Progenitor cell of endocrine pancreas (in vitro differentiated cells): ENCODE data around the gene AFG1L. TPM values are rescaled to one million over a fixed set of nuclear protein-coding genes. Genes with fewer than 3 reads are reported as not detected.
A peak's percentile ranks its signal among the peaks of the same experiment; 100 is the strongest.

Experiments used
- DNase-seq: peaks from one replicate; pipeline ENCODE4 v3.0.0; 2021; ENCODE audit warnings: low spot score; ENCODE audit not compliant: unreplicated experiment
- H3K27ac Mint-ChIP-seq: 2 replicates; pipeline ENCODE4 v1.8.0; 2021; ENCODE audit warnings: mild to moderate bottlenecking, moderate library complexity, mixed read lengths
- H3K27me3 Mint-ChIP-seq: 2 replicates; pipeline ENCODE4 v1.8.0; 2021; ENCODE audit warnings: mixed read lengths
- H3K36me3 Mint-ChIP-seq: 2 replicates; pipeline ENCODE4 v1.8.0; 2022; ENCODE audit warnings: mixed read lengths; ENCODE audit not compliant: insufficient read depth
- H3K4me1 Mint-ChIP-seq: 2 replicates; pipeline ENCODE4 v1.8.0; 2021; ENCODE audit warnings: low read depth, mixed read lengths
- H3K4me3 Mint-ChIP-seq: 2 replicates; pipeline ENCODE4 v1.8.0; 2021; ENCODE audit warnings: low read depth, mild to moderate bottlenecking, moderate library complexity, mixed read lengths
- H3K9me3 Mint-ChIP-seq: 2 replicates; pipeline ENCODE4 v1.8.0; 2021; ENCODE audit warnings: low read depth, mixed read lengths
- total RNA-seq: library from RNA; stranded (reverse); gene quantifications from 2 replicates; pipeline ENCODE4 v1.2.1, GENCODE V29; 2021
- TF ChIP-seq, protein P1 (sequence below): fragments of 200-600 bp; sonication (generic); IDR thresholded peaks from one replicate; pipeline ENCODE4 v1.5.0; 2021; ENCODE audit warnings: antibody characterized with exemption, mild to moderate bottlenecking; ENCODE audit not compliant: unreplicated experiment

Gene AFG1L
- total RNA-seq, 1 donor from 2014 or later, result 9.6 TPM

DNA sequence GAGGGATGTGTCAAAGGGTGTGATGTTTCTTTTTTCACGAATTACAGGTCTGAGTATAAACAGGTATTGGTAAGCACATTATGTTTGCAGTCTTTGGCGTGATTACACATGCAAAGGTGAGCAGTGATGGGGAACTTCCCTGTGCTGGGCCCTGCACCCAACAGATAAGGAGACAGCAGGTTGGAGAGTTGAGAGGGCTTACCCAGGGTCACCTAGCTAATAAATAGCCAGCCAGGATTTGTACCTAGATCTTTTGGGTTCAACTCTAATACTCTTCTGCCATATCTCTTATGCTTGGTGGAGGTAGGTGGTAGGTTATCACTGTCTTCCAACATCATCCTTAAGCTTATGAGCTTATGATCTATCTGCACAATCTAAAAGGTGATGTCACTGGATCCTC is 46.5 kb downstream of the AFG1L start:
- no peak for DNase-seq
- Mint-ChIP-seq H3K36me3 (peaks cover 1% of the 10 kb centered on the region), H3K4me1 (peaks cover 3% of the 10 kb centered on the region), H3K4me3 (no peak overlapping the region), H3K27me3 (no peaks in the 10 kb centered on the region), H3K9me3 (no peaks in the 10 kb centered on the region), H3K27ac (no peak overlapping the region)
- TF ChIP-seq, protein P1, sequence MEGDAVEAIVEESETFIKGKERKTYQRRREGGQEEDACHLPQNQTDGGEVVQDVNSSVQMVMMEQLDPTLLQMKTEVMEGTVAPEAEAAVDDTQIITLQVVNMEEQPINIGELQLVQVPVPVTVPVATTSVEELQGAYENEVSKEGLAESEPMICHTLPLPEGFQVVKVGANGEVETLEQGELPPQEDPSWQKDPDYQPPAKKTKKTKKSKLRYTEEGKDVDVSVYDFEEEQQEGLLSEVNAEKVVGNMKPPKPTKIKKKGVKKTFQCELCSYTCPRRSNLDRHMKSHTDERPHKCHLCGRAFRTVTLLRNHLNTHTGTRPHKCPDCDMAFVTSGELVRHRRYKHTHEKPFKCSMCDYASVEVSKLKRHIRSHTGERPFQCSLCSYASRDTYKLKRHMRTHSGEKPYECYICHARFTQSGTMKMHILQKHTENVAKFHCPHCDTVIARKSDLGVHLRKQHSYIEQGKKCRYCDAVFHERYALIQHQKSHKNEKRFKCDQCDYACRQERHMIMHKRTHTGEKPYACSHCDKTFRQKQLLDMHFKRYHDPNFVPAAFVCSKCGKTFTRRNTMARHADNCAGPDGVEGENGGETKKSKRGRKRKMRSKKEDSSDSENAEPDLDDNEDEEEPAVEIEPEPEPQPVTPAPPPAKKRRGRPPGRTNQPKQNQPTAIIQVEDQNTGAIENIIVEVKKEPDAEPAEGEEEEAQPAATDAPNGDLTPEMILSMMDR, result no peak

DNA sequence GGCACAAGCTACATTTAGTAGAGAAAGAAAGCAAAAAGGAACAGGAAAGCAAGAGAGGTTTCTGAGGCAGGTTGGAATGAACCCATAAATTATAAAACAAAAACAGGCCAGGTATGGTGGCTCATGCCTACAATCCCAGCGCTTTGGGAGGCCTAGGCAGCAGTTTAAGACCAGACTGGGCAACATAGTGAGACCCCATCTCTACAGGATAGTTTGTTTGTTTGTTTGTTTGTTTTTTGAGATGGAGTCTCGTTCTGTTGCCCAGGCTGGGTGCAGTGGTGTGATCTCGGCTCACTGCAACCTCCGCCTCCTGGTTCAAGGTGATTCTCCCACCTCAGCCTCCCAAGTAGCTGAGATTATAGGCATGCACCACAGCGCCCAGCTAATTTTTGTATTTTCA is 49.0 kb downstream of the AFG1L start:
- TF ChIP-seq, protein P1, result no peak
- Mint-ChIP-seq H3K36me3 (peaks cover 1% of the 10 kb centered on the region), H3K9me3 (no peaks in the 10 kb centered on the region), H3K27me3 (no peaks in the 10 kb centered on the region), H3K4me3 (no peak overlapping the region), H3K4me1 (peaks cover 4% of the 10 kb centered on the region), H3K27ac (no peak overlapping the region)
- DNase-seq, result no peak

DNA sequence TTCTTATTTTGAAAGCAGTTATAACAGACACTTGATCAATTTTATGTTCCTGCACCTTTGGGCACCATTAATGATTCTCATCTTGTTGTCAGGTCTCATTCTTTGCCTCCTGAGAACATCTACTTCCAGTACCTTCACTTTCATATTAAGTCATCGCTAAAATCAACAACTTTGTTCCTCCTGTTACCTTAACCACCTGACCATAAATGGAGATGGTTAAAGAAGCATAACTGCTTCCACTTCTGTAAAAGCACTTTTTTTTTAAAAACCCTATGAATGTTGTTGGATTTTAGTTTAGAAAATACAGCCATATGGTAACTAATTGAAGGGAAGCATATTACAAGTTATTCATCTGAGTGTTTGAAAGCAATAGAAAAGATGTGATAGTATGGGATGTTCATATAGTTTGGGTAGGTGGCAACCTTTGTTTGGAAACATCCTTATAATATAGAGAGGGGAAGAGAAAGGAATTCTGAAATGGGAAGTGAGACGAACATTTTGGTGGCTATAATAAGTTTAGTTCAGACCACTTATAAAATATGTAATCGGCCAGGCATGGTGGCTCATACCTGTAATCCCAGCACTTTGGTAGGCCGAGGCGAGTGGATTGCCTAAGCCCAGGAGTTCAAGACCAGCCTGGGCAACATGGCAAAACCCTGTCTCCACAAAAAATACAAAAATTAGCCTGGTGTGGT is 53.9 kb downstream of the AFG1L start:
- TF ChIP-seq, protein P1, result no peak
- Mint-ChIP-seq H3K9me3 (no peaks in the 10 kb centered on the region), H3K4me1 (peaks cover 14% of the 10 kb centered on the region), H3K4me3 (no peak overlapping the region), H3K27me3 (no peaks in the 10 kb centered on the region), H3K27ac (no peak overlapping the region), H3K36me3 (peaks cover 1% of the 10 kb centered on the region)
- no peak for DNase-seq

DNA sequence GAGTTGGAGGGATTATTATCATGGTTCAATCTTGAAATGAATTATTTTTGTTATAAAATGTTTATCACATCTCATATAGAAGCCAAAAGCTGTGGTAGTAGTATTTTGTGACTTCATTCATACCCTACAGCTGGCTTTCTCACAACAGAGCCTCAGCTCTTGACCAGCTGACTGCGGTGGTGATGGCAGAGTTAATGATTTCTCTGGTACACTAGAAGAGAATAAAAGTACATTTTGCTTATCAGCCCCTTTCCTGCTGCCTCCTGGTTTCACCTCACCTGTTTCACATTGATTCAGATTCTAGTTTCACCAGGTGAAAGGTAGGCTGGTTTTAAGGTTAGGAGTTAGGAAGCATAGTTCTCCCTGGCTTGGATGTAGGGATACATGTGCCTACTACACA is 55.7 kb downstream of the AFG1L start:
- DNase-seq, result no peak
- no peak overlapping the region for H3K4me3 Mint-ChIP-seq
- TF ChIP-seq, protein P1, result no peak
- no peaks in the 10 kb centered on the region for H3K36me3 Mint-ChIP-seq
- H3K9me3 Mint-ChIP-seq, result no peaks in the 10 kb centered on the region
- peak overlapping the region; percentile 91 for H3K27ac Mint-ChIP-seq
- no peaks in the 10 kb centered on the region for H3K27me3 Mint-ChIP-seq
- H3K4me1 Mint-ChIP-seq, result peaks cover 14% of the 10 kb centered on the region

DNA sequence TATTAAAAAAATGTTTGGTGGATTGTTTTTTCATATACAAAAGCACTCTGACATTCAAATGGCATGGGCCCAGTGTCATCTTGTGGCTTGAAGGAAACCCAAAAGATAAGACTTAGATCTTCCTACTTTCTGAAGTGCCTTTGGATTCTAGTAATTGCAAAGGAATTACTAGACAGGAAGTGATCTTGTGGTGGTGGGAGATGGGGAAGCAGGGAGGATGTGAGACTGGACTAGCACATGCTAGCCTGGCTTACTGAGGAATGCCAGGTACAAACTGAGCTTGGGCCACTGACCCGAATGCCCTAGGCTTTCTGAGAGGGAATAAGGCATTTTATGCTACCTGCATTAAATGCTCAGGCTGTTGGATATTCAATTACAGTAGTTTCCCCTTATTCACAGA is 59.0 kb downstream of the AFG1L start:
- no peak overlapping the region for H3K4me3 Mint-ChIP-seq
- H3K4me1 Mint-ChIP-seq, result peaks cover 13% of the 10 kb centered on the region
- H3K36me3 Mint-ChIP-seq, result no peaks in the 10 kb centered on the region
- DNase-seq, result no peak
- H3K9me3 Mint-ChIP-seq, result no peaks in the 10 kb centered on the region
- no peaks in the 10 kb centered on the region for H3K27me3 Mint-ChIP-seq
- H3K27ac Mint-ChIP-seq, result no peak overlapping the region
- TF ChIP-seq, protein P1, result no peak
